NCI-H774 (cell line): ENCODE measurements around the gene CCDC12.

ENCODE experiments used
- DNase-seq: peaks from one replicate; lab custom pipeline; 2025; lab: John Stamatoyannopoulos, UW

Gene CCDC12

GRCh38 chr3:46904303-46905212 lies 72.0 kb downstream of the CCDC12 start:
- no peak for DNase-seq

- DNase-seq: no peak
Observed at GRCh38 chr3:46903341-46904302, 72.9 kb downstream of the CCDC12 start.

- DNase-seq: no peak
Observed at GRCh38 chr3:46902188-46902631, 74.3 kb downstream of the CCDC12 start.

GRCh38 chr3:46901591-46902187 lies 74.9 kb downstream of the CCDC12 start:
- no peak for DNase-seq

GRCh38 chr3:46901061-46901460 lies 75.5 kb downstream of the CCDC12 start:
- no peak for DNase-seq

- DNase-seq: no peak
Observed at GRCh38 chr3:46900356-46900755, 76.2 kb downstream of the CCDC12 start.

GRCh38 chr3:46900007-46900292 lies 76.6 kb downstream of the CCDC12 start:
- no peak for DNase-seq

GRCh38 chr3:46899151-46900006 lies 77.2 kb downstream of the CCDC12 start:
- no peak for DNase-seq

GRCh38 chr3:46898321-46899150 lies 78.0 kb downstream of the CCDC12 start:
- DNase-seq: no peak

- DNase-seq: no peak
Observed at GRCh38 chr3:46897829-46898320, 78.7 kb downstream of the CCDC12 start.

GRCh38 chr3:46897031-46897430 lies 79.5 kb downstream of the CCDC12 start:
- DNase-seq: no peak

GRCh38 chr3:46896386-46896785 lies 80.2 kb downstream of the CCDC12 start:
- no peak for DNase-seq

GRCh38 chr3:46895761-46896160 lies 80.8 kb downstream of the CCDC12 start:
- no peak for DNase-seq

- DNase-seq: no peak
Observed at GRCh38 chr3:46895204-46895660, 81.3 kb downstream of the CCDC12 start.

GRCh38 chr3:46894256-46894655 lies 82.3 kb downstream of the CCDC12 start:
- DNase-seq: no peak

- no peak for DNase-seq
Observed at GRCh38 chr3:46893763-46894162, 82.8 kb downstream of the CCDC12 start.

- no peak for DNase-seq
Observed at GRCh38 chr3:46893146-46893748, 83.3 kb downstream of the CCDC12 start.

- DNase-seq: no peak
Observed at GRCh38 chr3:46892285-46893145, 84.0 kb downstream of the CCDC12 start.

GRCh38 chr3:46891132-46891531 lies 85.4 kb downstream of the CCDC12 start:
- no peak for DNase-seq
